ENCODE data around the gene GABBR2.

GABBR2 gene

GRCh38 chr9:98619788-98620187, 88.9 kb downstream of the GABBR2 start:
- DNase-seq, result no peak

GRCh38 chr9:98615633-98616032, 93.1 kb downstream of the GABBR2 start:
- DNase-seq, result no peak

GRCh38 chr9:98614941-98615340, 93.8 kb downstream of the GABBR2 start:
- no peak for DNase-seq

- no peak for DNase-seq
Measured at GRCh38 chr9:98612061-98612752, 96.5 kb downstream of the GABBR2 start.

- DNase-seq, result no peak
Measured at GRCh38 chr9:98611319-98611718, 97.4 kb downstream of the GABBR2 start.

GRCh38 chr9:98610711-98611110, 98.0 kb downstream of the GABBR2 start:
- DNase-seq, result no peak

GRCh38 chr9:98610211-98610610, 98.5 kb downstream of the GABBR2 start:
- DNase-seq, result no peak

GRCh38 chr9:98609646-98610045, 99.1 kb downstream of the GABBR2 start:
- DNase-seq, result no peak

GRCh38 chr9:98607787-98608186, 100.9 kb downstream of the GABBR2 start:
- DNase-seq, result no peak

- DNase-seq, result no peak
Measured at GRCh38 chr9:98607152-98607551, 101.6 kb downstream of the GABBR2 start.

GRCh38 chr9:98606730-98607129, 102.0 kb downstream of the GABBR2 start:
- DNase-seq, result no peak

GRCh38 chr9:98605116-98605515, 103.6 kb downstream of the GABBR2 start:
- no peak for DNase-seq

GRCh38 chr9:98603821-98604383, 104.8 kb downstream of the GABBR2 start:
- DNase-seq, result no peak

- DNase-seq, result no peak
Measured at GRCh38 chr9:98602839-98603500, 105.8 kb downstream of the GABBR2 start.

- DNase-seq, result no peak
Measured at GRCh38 chr9:98600631-98601030, 108.1 kb downstream of the GABBR2 start.

- no peak for DNase-seq
Measured at GRCh38 chr9:98599566-98600216, 109.0 kb downstream of the GABBR2 start.

- no peak for DNase-seq
Measured at GRCh38 chr9:98598861-98599260, 109.9 kb downstream of the GABBR2 start.

- DNase-seq, result no peak
Measured at GRCh38 chr9:98597236-98597771, 111.4 kb downstream of the GABBR2 start.

- no peak for DNase-seq
Measured at GRCh38 chr9:98596486-98596885, 112.2 kb downstream of the GABBR2 start.

- no peak for DNase-seq
Measured at GRCh38 chr9:98594546-98595160, 114.1 kb downstream of the GABBR2 start.

- no peak for DNase-seq
Measured at GRCh38 chr9:98593354-98594253, 115.1 kb downstream of the GABBR2 start.

- DNase-seq, result no peak
Measured at GRCh38 chr9:98591696-98592095, 117.0 kb downstream of the GABBR2 start.
